AG09309 (cell line): Measurements from ENCODE around the gene MYH6.
"Not testable (repeated sequence)": the region's sequence is repeated elsewhere in the genome, so short reads cannot be mapped to it uniquely, and the experiment has no call there.

Experiments used
- DNase-seq: peaks from one replicate; pipeline ENCODE4 v3.0.0-alpha.2; 2010; ENCODE audit warnings: low read depth
- H3K4me3 ChIP-seq: 2 replicates; pipeline ENCODE4 v1.5.1; 2011; ENCODE audit warnings: mild to moderate bottlenecking, low read depth, low read length, moderate library complexity; ENCODE audit not compliant: control insufficient read depth
- CTCF ChIP-seq: IDR thresholded peaks from 2 replicates; pipeline ENCODE4 v1.5.1; 2011; ENCODE audit warnings: mild to moderate bottlenecking, low read depth, low read length, inconsistent platforms; ENCODE audit not compliant: insufficient read depth, control insufficient read depth; ENCODE audit errors: missing control alignments

The MYH6 gene

GRCh38 chr14:23386999-23387398 is 21.1 kb downstream of the MYH6 start:
- no peak for DNase-seq
- no peak for TF ChIP-seq CTCF
- H3K4me3 ChIP-seq, result no peak overlapping the region

DNA sequence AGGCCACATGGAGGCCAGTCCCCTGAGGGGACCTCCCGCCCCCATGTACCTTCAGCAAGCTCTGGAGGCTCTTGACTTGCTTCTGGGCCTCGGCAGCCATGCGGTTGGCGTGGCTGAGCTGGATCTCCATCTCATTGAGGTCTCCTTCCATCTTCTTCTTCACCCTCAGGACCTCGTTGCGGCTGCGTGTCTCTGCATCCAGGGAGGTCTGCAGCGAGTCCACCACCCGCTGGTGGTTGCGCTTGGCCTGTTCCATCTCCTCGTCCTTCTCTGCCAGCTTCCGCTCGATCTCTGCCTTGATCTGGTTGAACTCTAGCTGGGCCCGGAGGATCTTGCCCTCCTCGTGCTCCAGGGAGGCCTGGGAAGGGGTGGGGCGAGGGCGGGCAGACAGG is 21.8 kb downstream of the MYH6 start:
- not testable (repeated sequence) for DNase-seq, H3K4me3 ChIP-seq

GRCh38 chr14:23385642-23386265 is 22.3 kb downstream of the MYH6 start:
- DNase-seq, result no peak

DNA sequence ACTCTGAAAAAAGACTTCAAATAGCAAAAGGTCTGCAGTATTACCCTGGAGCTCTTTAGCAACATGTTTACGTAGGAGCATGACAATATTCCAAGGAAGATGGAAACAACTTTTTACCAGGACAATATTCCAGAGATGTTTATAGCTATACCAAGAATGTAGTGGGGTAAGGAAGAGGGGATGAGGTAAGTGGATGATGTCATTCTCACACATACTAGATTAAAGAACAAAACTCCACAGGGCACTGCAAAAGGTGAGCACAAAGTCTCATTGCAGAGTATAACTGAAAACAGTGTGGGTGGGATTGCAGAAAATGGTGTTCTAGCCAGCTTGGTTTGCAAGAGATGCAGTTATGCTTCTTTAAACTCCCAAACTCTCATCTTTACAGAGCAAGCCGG is 22.8 kb downstream of the MYH6 start:
- DNase-seq, result no peak
- no peak for TF ChIP-seq CTCF
- H3K4me3 ChIP-seq, result no peak overlapping the region

More at GRCh38 chr14:23385642-23386265, 22.3 kb downstream of the MYH6 start:
- H3K4me3 ChIP-seq, result no peak overlapping the region
- TF ChIP-seq CTCF, result no peak

DNA sequence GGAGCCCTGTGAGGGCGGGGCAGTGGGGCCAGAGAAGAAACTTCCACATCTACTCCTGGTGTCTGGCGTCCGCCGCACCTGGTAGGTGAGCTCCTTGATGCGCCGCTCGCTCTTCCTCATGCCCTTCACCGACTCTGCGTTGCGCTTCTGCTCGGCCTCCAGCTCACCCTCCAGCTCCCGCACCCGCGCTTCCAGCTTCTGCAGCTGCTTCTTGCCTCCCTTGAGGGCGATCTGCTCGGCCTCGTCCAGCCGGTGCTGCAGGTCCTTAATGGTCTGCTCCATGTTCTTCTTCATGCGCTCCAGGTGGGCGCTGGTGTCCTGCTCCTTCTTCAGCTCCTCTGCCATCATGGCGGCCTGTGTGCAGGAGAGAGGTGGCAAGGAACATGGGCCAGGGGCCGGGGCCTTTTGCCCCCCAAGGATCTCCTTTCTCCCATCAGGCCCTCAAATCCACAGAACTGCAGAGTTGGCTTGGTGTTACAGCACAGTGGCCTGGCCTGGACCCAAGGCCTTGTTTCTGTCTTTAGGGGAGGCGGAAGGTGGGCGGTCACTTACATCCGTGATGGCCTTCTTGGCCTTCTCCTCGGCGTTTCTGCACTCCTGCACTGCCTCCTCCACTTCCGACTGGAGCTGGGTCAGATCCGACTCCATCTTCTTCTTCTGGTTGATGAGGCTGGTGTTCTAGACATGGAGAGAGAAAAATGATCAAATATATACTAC is 23.6 kb downstream of the MYH6 start:
- DNase-seq, result no peak
- H3K4me3 ChIP-seq, result no peak overlapping the region
- no peak for TF ChIP-seq CTCF

DNA sequence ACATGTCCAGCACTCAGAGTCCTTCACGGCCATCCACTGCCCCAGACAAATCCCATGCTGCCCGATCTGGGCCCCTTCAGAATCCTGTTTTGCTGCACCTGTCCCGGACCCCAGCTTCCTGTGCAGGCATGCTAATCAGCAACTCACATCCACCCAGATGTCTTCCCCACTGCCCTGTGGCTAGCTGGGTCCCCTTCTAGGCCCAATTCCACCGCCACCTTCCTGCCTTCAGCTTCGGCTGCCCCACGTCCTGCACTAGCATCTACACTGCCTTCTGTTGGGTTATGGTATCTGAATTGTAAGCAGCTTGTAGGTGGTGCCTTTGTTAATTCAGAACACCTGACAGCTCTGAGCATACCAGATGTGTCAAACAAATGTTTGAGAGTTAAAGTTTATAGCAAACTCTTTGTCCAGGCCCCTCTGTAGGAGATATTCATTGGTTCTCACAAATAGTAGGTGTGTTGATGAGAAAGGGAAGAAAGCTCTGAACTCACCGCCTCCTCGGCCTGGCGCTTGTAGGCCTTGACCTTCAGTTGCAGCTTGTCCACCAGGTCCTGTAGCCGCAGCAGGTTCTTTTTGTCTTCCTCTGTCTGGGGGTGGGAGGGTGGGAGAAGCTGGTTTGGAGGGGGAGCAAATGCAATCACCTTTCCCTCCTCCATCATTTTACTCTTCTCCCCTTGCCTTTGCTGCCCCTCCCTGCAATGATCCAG is 25.2 kb downstream of the MYH6 start:
- H3K4me3 ChIP-seq, result no peak overlapping the region
- DNase-seq, result no peak
- no peak for TF ChIP-seq CTCF

DNA sequence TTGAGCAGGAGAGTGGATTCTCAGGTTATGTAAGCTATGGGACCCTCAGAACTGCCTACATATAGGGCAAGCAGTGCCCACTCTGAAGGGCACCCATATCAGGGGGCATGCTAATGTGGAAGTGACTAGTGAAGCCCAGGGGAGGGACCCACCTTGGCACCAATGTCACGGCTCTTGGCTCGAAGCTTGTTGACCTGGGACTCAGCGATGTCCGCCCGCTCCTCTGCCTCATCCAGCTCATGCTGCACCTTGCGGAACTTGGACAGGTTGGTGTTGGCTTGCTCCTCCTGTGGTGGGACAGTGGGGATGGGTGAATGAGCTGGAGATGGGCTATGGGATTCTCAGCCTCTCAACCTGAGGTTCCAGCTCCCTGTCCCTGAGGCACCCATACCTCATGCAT is 25.8 kb downstream of the MYH6 start:
- no peak for DNase-seq
- no peak overlapping the region for H3K4me3 ChIP-seq
- no peak for TF ChIP-seq CTCF
